OCI-LY3 (cell line): ENCODE results near the gene PCBP3.
A peak's percentile ranks its signal among the peaks of the same experiment; 100 is the strongest.
"Not testable (repeated sequence)": the region's sequence is repeated elsewhere in the genome, so short reads cannot be mapped to it uniquely, and the experiment has no call there.

Experiments used
- H2AFZ ChIP-seq: fragments of 200-600, 300-600 bp; shearing (Covaris generic); 2 replicates; pipeline ENCODE4 v1.6.0; 2014; ENCODE audit warnings: antibody characterized with exemption, low read depth, low read length
- H3K27ac ChIP-seq: fragments of 200-600, 300-600 bp; sonication (generic); 2 replicates; pipeline ENCODE4 v1.5.1; 2014; ENCODE audit warnings: mild to moderate bottlenecking, low read length, moderate library complexity, mixed read lengths
- H3K27me3 ChIP-seq: fragments of 200-600, 300-600 bp; sonication (generic); 2 replicates; pipeline ENCODE4 v1.6.1; 2014; ENCODE audit warnings: low read depth, low read length, mixed read lengths
- H3K36me3 ChIP-seq: fragments of 200-600, 300-600 bp; sonication (generic); replicated peaks from 2 replicates; pipeline ENCODE3; 2014; ENCODE audit warnings: low read depth, low read length, mixed read lengths
- H3K4me1 ChIP-seq: fragments of 300-600, 200-600 bp; sonication (generic); 2 replicates; pipeline ENCODE4 v1.6.1; 2014; ENCODE audit warnings: low read length, mixed read lengths
- H3K4me2 ChIP-seq: fragments of 200-600, 300-600 bp; sonication (generic); 2 replicates; pipeline ENCODE4 v1.6.1; 2014; ENCODE audit warnings: low read length, mixed read lengths
- H3K4me3 ChIP-seq: fragments of 300-600, 200-600 bp; sonication (generic); 2 replicates; pipeline ENCODE4 v1.5.1; 2014; ENCODE audit warnings: antibody characterized with exemption, mild to moderate bottlenecking, low read length, moderate library complexity
- H3K79me2 ChIP-seq: fragments of 300-600, 200-600 bp; shearing (Covaris generic); 2 replicates; pipeline ENCODE4 v1.6.1; 2014; ENCODE audit warnings: mild to moderate bottlenecking, low read length, mixed read lengths
- H3K9ac ChIP-seq: fragments of 300-600, 200-600 bp; shearing (Covaris generic); 2 replicates; pipeline ENCODE4 v1.6.0; 2014; ENCODE audit warnings: mild to moderate bottlenecking, low read length, moderate library complexity
- H3K9me3 ChIP-seq: fragments of 200-600, 300-600 bp; shearing (Covaris generic); 2 replicates; pipeline ENCODE4 v1.6.1; 2014; ENCODE audit warnings: low read length, mixed read lengths; ENCODE audit not compliant: insufficient read depth
- H4K20me1 ChIP-seq: fragments of 200-600, 300-600 bp; sonication (generic); 2 replicates; pipeline ENCODE4 v1.6.1; 2016; ENCODE audit warnings: low read length, mixed read lengths; ENCODE audit not compliant: insufficient read depth
- EZH2phosphoT487 ChIP-seq: fragments of 200-600 bp; shearing (Covaris generic); IDR thresholded peaks from 2 replicates; pipeline ENCODE4 v1.6.1; 2018; ENCODE audit warnings: antibody characterized with exemption, mixed run types, low read depth
- TF ChIP-seq, protein P1 (sequence below): fragments of 200-600, 300-600 bp; sonication (generic); IDR thresholded peaks from 2 replicates; pipeline ENCODE4 v1.5.1; 2014; ENCODE audit warnings: antibody characterized with exemption, low read length, low read depth

The PCBP3 gene

DNA sequence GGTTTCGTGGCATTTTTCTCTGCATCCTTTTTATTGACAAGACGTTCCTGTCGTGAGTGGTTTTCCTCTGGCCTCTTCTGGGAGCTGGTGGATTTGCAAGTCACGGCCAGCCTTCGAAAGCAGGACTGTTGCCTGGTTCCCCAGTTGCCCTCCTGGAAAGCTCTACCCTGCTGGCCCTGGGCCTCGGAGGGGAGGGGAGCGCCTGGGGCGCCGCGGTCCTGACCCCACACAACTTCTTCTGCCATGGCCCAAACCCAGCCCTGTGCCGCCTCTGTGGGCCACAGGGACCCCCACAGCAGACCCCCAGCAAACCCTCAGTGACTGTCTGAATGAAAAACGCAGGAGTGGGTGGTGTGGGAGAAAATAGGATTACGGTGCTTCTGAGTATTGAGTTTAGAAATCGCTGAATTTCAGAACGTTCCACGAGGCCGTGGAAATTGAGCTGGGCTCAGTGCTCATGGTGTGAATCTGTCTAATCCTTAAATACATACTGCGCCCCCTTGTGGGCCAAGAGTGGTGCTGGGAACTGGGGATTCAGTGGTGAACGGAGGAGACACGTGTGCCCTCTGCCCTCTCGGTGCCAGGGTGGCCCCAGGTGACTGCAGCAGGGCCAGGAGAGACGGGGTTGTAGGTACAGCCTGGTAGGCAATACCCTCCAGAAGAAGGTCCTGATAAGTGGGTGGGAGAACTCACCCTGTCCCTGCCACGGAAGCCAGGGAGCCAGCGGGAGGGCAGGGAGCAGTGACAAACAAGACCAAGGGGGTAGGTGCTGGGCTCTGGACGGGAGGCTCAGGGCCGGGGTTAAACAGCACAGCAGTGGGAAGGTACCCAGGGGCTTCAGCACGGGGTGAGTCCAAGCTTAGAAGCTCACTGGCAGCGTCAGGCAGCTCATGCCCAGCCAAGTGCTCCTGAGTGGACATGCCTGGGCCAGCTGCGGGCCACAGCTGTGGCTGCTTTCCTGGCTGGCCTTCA lies 236.9 kb downstream of the PCBP3 start:
- Histone ChIP-seq H3K27ac (no peak overlapping the region), H3K4me2 (peak overlapping the region; percentile 45), H3K9me3 (no peaks in the 10 kb centered on the region), H3K27me3 (no peaks in the 10 kb centered on the region), H3K4me3 (no peak overlapping the region), H3K79me2 (no peaks in the 10 kb centered on the region), H4K20me1 (no peaks in the 10 kb centered on the region), H3K9ac (no peak overlapping the region), H3K36me3 (no peaks in the 10 kb centered on the region), H2AFZ (no peak overlapping the region), H3K4me1 (peaks cover 5% of the 10 kb centered on the region)
- TF ChIP-seq EZH2phosphoT487: no peak
- TF ChIP-seq, protein P1, sequence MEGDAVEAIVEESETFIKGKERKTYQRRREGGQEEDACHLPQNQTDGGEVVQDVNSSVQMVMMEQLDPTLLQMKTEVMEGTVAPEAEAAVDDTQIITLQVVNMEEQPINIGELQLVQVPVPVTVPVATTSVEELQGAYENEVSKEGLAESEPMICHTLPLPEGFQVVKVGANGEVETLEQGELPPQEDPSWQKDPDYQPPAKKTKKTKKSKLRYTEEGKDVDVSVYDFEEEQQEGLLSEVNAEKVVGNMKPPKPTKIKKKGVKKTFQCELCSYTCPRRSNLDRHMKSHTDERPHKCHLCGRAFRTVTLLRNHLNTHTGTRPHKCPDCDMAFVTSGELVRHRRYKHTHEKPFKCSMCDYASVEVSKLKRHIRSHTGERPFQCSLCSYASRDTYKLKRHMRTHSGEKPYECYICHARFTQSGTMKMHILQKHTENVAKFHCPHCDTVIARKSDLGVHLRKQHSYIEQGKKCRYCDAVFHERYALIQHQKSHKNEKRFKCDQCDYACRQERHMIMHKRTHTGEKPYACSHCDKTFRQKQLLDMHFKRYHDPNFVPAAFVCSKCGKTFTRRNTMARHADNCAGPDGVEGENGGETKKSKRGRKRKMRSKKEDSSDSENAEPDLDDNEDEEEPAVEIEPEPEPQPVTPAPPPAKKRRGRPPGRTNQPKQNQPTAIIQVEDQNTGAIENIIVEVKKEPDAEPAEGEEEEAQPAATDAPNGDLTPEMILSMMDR: peak; percentile 66

DNA sequence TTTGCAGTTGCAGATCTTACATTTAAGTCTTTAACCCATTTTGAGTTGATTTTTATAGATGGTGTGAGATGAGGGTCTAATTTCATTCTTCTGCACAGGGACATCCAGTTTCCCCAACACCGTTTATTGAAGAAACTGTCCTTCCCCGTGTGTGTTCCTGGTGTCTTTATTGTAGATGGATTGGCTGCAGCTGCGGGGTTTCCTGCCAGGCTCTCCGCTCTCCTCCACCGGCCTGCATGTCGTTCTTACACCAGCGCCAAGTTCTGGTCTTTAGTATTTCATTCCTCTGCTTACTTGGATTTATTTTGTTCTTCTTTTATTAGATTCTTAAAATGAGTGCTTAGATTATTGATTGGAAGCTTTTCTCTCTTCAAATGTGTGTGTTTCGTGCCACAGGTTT lies 239.1 kb downstream of the PCBP3 start:
- TF ChIP-seq, protein P1: no peak
- no peak for TF ChIP-seq EZH2phosphoT487
- H3K4me1 ChIP-seq: peaks cover 13% of the 10 kb centered on the region
- no peak overlapping the region for H3K27ac ChIP-seq
- no peak overlapping the region for H3K9ac ChIP-seq
- no peaks in the 10 kb centered on the region for H3K79me2 ChIP-seq
- no peaks in the 10 kb centered on the region for H3K9me3 ChIP-seq
- no peaks in the 10 kb centered on the region for H3K36me3 ChIP-seq
- no peaks in the 10 kb centered on the region for H3K27me3 ChIP-seq
- no peak overlapping the region for H3K4me2 ChIP-seq
- H3K4me3 ChIP-seq: no peak overlapping the region
- H4K20me1 ChIP-seq: no peaks in the 10 kb centered on the region
- H2AFZ ChIP-seq: no peak overlapping the region

DNA sequence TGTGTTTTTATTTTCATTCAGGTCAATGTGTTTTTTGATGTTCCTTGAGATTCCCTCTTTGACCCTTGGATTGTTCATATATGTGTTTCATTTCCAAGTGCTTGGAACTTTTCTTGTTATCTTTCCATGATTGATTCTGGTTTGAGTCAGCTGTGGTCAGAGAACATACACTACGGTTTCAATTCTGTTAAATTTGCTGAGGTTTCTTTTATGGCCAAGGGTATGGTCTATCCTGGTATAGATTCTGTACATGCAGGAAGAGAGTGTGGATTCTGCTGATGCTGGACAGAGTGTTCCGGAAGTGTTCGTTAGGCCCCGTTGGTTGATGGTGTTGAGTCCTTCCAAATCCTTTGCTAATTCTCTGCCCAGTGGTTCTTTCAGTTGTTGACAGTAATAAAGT lies 239.6 kb downstream of the PCBP3 start:
- Histone ChIP-seq H2AFZ (no peak overlapping the region), H3K9me3 (no peaks in the 10 kb centered on the region), H3K27me3 (no peaks in the 10 kb centered on the region), H3K4me3 (no peak overlapping the region), H4K20me1 (no peaks in the 10 kb centered on the region), H3K27ac (no peak overlapping the region), H3K79me2 (no peaks in the 10 kb centered on the region), H3K4me2 (no peak overlapping the region), H3K4me1 (peaks cover 13% of the 10 kb centered on the region), H3K36me3 (no peaks in the 10 kb centered on the region), H3K9ac (no peak overlapping the region)
- TF ChIP-seq, protein P1: no peak
- TF ChIP-seq EZH2phosphoT487: no peak

DNA sequence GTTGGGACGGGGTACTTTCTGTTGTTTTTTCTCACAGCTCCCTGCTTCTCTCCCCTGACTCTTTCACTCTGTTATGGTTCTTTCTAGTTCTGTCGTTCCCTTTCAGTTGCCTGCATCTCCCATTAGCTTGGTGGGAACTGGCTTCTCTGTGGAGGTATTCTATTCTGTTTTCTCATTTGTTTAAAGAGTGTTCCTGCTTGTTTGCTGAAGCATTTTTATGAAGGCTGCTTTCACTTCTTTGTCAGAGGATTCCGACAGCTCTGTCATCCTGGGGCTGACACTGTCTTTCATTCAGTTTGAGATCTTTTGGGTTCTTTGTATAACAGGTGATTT lies 242.0 kb downstream of the PCBP3 start:
- H3K27me3 ChIP-seq: no peaks in the 10 kb centered on the region

DNA sequence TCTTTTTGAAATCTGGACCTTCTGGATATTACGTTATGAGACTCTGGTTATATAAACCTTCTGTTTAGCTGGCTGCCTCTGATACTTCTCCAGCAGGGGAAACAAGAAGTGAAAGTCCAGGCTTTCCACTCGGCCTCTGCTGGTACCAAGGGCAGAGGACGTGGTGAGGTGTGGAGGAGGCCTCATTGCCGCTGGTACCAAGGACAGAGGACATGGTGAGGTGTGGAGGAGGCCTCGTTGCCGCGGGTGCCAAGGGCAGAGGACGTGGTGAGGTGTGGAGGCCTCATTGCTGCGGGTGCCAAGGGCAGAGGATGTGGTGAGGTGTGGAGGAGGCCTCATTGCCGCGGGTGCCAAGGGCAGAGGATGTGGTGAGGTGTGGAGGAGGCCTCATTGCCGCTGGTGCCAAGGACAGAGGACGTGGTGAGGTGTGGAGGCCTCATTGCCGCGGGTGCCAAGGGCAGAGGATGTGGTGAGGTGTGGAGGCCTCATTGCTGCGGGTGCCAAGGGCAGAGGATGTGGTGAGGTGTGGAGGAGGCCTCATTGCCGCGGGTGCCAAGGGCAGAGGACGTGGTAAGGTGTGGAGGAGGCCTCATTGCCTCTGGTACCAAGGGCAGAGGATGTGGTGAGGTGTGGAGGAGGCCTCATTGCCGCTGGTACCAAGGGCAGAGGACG lies 242.5 kb downstream of the PCBP3 start:
- H4K20me1 ChIP-seq, H3K27me3 ChIP-seq, H3K79me2 ChIP-seq, H3K9me3 ChIP-seq, H2AFZ ChIP-seq, H3K9ac ChIP-seq, H3K36me3 ChIP-seq, H3K27ac ChIP-seq, H3K4me3 ChIP-seq: not testable (repeated sequence)
- H3K4me1 ChIP-seq: peaks cover 10% of the 10 kb centered on the region
- H3K4me2 ChIP-seq: peak overlapping the region; percentile 43

More for the DNA sequence above, 242.0 kb downstream of the PCBP3 start:
- H3K79me2 ChIP-seq: no peaks in the 10 kb centered on the region
- H3K27ac ChIP-seq: no peak overlapping the region
- no peaks in the 10 kb centered on the region for H4K20me1 ChIP-seq
- H3K4me2 ChIP-seq: peak overlapping the region; percentile 43
- H2AFZ ChIP-seq: no peak overlapping the region
- no peaks in the 10 kb centered on the region for H3K9me3 ChIP-seq
- H3K4me3 ChIP-seq: no peak overlapping the region
- H3K9ac ChIP-seq: no peak overlapping the region
- TF ChIP-seq EZH2phosphoT487: no peak
- TF ChIP-seq, protein P1: no peak
- H3K4me1 ChIP-seq: peaks cover 10% of the 10 kb centered on the region
- H3K36me3 ChIP-seq: no peaks in the 10 kb centered on the region
